GM19455 (cell line): ENCODE measurements around the gene ABLIM1.

Source experiments
- ATAC-seq: cut with Tn5 transposase; IDR thresholded peaks from one replicate; pipeline ENCODE4 v1.9.1; 2021; ENCODE audit not compliant: unreplicated experiment

The ABLIM1 gene

DNA sequence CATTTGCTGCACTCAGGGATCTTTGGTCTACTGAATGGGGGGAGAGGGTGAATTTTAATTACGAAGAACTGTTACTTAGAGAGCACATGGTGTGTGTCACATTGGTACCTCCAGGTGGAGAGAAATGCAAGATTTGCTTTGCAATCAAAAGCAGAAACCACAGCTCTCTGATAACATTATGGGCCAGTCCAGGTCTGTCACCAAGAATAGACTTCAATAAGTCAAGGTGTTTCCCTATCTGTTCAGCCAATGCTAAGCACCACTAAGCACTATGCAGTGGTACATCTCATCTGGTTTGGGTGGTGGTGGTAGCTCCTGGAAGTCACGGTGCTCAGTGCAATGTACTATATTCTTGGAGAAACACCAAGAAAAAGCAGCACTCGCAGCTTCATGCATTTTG lies 134.2 kb downstream of the ABLIM1 start:
- ATAC-seq, result no peak

DNA sequence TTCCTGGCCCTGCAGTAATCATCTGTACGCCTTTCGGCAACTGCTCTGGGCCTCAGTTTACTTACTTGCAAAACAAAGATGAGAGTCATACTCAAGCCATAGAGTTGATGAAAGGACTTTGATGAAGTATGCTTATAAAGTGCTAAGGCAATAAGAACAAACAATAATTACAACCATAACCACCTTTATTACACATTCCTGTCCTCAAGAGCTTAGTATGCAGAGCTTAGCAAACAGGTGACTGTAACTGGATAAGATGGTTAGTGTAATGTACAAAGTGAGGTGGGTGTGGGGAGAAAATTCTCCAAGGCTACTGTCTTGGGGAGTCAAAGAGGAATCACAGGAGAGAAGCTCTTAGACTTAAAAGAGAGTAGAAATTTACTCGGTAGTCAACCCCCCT lies 136.8 kb downstream of the ABLIM1 start:
- ATAC-seq, result no peak

- no peak for ATAC-seq
Measured at GRCh38 chr10:114520453-114520852, 137.6 kb downstream of the ABLIM1 start.

DNA sequence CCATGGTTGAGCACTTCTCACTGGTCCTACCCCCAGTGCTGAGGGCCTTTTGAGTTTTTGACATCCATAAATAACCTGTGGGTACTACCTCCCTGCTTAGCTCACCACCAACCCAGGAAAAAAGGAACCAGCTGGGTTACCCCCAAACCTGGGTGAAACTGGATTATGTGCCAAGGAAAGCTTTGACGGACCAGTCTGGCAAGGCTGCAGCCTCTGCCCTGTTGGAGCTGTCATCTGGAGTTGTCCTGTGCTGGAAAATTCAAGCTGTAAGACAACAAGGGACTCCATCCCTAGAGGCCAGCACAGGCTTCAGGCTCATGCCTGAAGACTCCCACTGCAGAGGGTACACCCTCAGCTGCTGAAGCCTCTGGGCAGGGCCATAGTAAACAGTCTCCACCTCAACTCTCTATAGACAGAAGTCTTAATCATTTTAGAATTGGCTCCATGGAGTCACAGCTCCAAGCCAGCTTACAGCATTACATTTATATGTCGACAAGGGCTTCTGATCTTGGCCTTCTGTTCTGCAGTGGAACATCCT lies 138.2 kb downstream of the ABLIM1 start:
- ATAC-seq, result no peak

DNA sequence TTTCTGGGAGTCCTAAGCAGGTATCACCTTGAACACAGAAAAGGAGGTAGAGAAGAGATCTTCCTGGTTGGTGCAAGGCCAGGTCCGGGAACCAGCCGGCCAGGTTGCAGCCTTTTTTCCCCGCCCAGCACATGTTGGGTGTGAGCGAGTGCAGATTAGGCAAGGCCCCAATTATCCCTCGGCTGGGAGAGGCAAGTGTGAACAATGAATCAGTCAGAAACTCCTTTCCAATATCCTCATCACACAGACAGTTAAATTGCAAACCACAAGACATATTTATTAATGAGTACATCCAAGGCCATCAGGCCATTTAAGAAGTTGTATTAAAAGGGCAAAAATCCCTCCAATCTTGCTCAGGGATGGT lies 138.8 kb downstream of the ABLIM1 start:
- ATAC-seq, result no peak

- no peak for ATAC-seq
Measured at GRCh38 chr10:114518401-114519305, 139.4 kb downstream of the ABLIM1 start.

- no peak for ATAC-seq
Measured at GRCh38 chr10:114517368-114518250, 140.5 kb downstream of the ABLIM1 start.

GRCh38 chr10:114516356-114516755 lies 141.7 kb downstream of the ABLIM1 start:
- no peak for ATAC-seq

- no peak for ATAC-seq
Measured at GRCh38 chr10:114515298-114515914, 142.7 kb downstream of the ABLIM1 start.

DNA sequence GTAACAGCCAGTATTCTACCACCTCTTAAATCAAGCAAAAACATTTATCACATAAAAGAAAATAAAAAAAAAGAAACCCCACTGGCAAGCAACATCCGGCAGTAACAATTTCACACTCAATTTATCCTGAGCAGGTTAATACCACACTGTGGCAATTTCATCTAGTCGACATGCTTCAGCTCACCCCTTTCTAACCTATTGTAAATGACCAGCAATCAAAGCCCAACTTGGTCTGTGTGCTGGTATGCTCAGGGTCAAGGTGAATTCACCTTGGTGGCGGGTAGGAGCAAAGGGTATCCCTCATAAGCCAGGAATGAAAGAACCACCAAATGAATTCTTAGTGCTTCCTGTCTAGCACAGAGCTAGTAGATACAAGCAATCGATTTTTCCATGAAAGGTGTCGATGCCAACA lies 144.7 kb downstream of the ABLIM1 start:
- ATAC-seq, result no peak

GRCh38 chr10:114511881-114512280 lies 146.2 kb downstream of the ABLIM1 start:
- no peak for ATAC-seq

DNA sequence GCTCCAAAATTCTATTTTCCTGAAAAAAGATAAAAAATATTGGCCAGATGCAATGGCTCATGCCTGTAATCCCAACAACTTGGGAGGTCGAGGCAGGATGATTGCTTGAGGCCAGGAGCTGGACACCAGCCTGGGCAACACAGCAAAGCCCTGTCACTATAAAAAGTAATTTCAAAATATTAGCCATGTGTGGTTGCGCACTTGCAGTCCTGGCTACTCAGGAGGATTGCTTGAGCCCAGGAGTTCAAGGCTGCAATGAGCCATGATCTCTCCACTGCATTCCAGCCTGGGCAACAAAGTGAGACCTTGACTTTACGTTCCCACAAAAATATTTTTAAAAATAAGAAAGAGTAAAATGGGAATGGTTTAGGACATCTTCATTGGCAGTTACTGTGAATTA lies 149.7 kb downstream of the ABLIM1 start:
- no peak for ATAC-seq

DNA sequence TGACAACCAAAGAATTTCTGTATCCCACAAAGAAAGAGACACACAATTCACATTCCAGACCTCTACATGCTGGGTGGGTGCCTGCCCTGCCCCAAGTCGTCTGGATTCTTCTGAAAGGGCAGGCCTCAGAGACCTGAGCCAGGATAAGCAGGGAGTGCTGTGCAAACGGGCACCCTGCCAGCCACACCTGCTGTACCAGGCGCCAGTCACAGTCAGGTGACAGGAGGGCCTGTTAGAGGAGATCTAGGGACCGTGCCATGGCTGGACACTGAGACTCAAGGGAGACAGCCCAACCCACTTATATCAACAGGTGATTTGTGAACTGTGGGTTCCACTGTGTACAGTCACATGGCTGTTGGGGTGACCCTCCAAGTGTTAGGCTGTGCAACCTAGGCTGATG lies 150.6 kb downstream of the ABLIM1 start:
- ATAC-seq, result no peak

- ATAC-seq, result no peak
Measured at GRCh38 chr10:114506871-114507385, 151.1 kb downstream of the ABLIM1 start.

- ATAC-seq, result no peak
Measured at GRCh38 chr10:114504769-114505579, 153.1 kb downstream of the ABLIM1 start.

GRCh38 chr10:114502074-114502473 lies 156.0 kb downstream of the ABLIM1 start:
- ATAC-seq, result no peak

- ATAC-seq, result no peak
Measured at GRCh38 chr10:114501650-114502049, 156.4 kb downstream of the ABLIM1 start.

- no peak for ATAC-seq
Measured at GRCh38 chr10:114500643-114501042, 157.4 kb downstream of the ABLIM1 start.

DNA sequence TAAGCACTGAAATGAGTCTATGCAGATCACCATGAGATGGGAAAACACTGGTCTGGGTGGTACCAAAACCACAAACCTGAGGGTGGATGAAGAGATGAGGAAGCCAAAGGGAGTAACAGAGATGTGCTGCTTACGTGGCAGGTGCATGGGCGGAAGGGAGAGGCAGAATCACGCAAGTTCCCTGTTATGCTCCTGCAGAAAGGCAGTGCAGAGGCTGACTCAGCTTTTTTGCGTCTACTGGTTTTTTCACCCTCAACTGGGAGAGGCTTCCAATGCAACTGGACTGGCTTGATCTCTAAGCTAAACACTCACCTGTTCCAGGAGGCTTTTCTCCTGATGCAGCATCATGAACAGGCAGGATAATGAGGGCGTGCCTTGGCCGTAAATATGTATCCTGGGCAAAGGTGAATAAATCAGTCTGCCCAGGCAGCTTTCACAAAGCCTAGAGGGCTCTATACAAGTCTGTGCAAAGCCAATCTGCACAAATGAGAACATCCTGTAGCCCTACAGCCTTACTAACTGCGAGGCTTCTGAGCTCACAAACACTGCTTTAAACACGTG lies 158.4 kb downstream of the ABLIM1 start:
- peak; percentile 36 for ATAC-seq

DNA sequence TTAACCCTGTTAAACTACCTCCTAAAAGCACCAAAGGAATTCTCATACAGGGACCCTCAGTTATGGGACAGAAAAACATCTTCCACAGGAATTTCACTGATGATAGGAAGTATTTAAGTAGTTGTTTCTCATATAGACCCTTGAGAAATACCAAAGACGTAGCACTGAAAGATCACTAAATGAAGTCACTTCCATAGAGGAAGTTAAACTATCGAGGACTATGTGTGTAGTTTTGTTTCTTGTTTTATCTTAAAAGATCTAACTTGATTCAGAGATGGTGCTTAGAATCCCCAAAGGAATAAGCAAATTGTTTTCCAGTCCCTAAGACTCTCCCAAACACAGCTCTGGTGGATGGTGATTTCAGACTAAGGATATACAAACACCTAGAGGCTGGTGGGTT lies 159.0 kb downstream of the ABLIM1 start:
- ATAC-seq, result peak; percentile 14
